HepG2 (cell line): ENCODE results near the gene BLCAP. TPM values are rescaled to one million over a fixed set of nuclear protein-coding genes. Genes with fewer than 3 reads are reported as not detected.

Source experiments
- ATAC-seq: fragments of 200-7000 bp; cut with Tn5 transposase; 3 replicates; pipeline ENCODE4 v1.9.1; 2020; ENCODE audit warnings: mild to moderate bottlenecking, moderate library complexity
- BruUV-seq: library from RNA; stranded (reverse); fragments of 400-500 nt; replicated peaks from 2 replicates; lab custom pipeline; 2021; lab: Mats Ljungman, UMichigan
- CTCF ChIA-PET: fragments of 300-600 bp; formaldehyde crosslinking; extraction: SDS; loops from one replicate; lab custom pipeline; 2021; ENCODE audit warnings: low total read pairs, inconsistent platforms, low intra/inter-chr PET ratio; lab: Yijun Ruan, JAX
- POLR2A ChIA-PET: fragments of 350-600 bp; sonication (Branson Sonifier 250); formaldehyde crosslinking; loops from one replicate; lab custom pipeline; 2020; ENCODE audit warnings: antibody characterized with exemption, inconsistent platforms; lab: Yijun Ruan, JAX
- DNase-seq: peaks from one replicate; pipeline ENCODE4 v3.0.0-alpha.2; 2015; ENCODE audit warnings: low spot score
- FAIRE-seq: peaks from 3 replicates; lab custom pipeline; 2011; peaks lifted over from hg19 to GRCh38; lab: Jason Lieb, UNC
- H2AFZ ChIP-seq: one replicate; pipeline ENCODE4 v1.6.1; 2011; ENCODE audit warnings: low read length, inconsistent platforms
- H3K27ac ChIP-seq: fragments of 300-600 bp; 3 replicates; pipeline ENCODE4 v1.8.0; 2011; ENCODE audit warnings: mixed run types, mild to moderate bottlenecking, mixed read lengths, low read length, inconsistent platforms; ENCODE audit not compliant: insufficient read depth; ENCODE audit errors: extremely low read length
- H3K27me3 ChIP-seq, 2 experiments: fragments of 200-600 bp in 1 of 2; 2 replicates in 1 of 2; 3 replicates in 1 of 2; pipeline versions ENCODE4 v1.6.0 to v1.8.0; 2011; ENCODE audit warnings: low read length in 2 of 2, mild to moderate bottlenecking in 2 of 2, moderate library complexity in 2 of 2, inconsistent platforms in 1 of 2; ENCODE audit not compliant: insufficient read depth in 2 of 2, control insufficient read depth in 1 of 2
- H3K36me3 ChIP-seq, 2 experiments: fragments of 200-600 bp in 1 of 2; replicated peaks in 1 of 2; 2 replicates in 1 of 2; 3 replicates in 1 of 2; pipeline versions ENCODE4 v1.5.1 to v1.8.0; 2011; ENCODE audit warnings: low read length in 2 of 2, inconsistent platforms in 1 of 2; ENCODE audit not compliant: insufficient read depth in 2 of 2, control insufficient read depth in 1 of 2
- H3K4me1 ChIP-seq: 2 replicates; pipeline ENCODE4 v1.5.1; 2012; ENCODE audit warnings: low read length, inconsistent platforms; ENCODE audit not compliant: insufficient read depth
- H3K4me2 ChIP-seq: 2 replicates; pipeline ENCODE4 v1.6.0; 2011; ENCODE audit warnings: low read depth, low read length, inconsistent platforms
- H3K4me3 ChIP-seq, 3 experiments: fragments of 200-600 bp in 1 of 3; sonication (generic), shearing (Covaris generic) in 1 of 3; replicated peaks in 1 of 3; 2 replicates each; pipeline ENCODE4 v1.5.1; 2011 to 2016; ENCODE audit warnings: low read length in 3 of 3, inconsistent platforms in 2 of 3, low read depth in 2 of 3, mild to moderate bottlenecking in 2 of 3, control low read depth in 1 of 3, mixed read lengths in 1 of 3; ENCODE audit not compliant: insufficient read depth in 1 of 3
- H3K79me2 ChIP-seq: one replicate; pipeline ENCODE4 v1.6.1; 2011; ENCODE audit warnings: low read length, inconsistent platforms; ENCODE audit not compliant: insufficient read depth
- H3K9ac ChIP-seq: 2 replicates; pipeline ENCODE4 v1.6.0; 2011; ENCODE audit warnings: mild to moderate bottlenecking, low read depth, low read length, inconsistent platforms; ENCODE audit not compliant: insufficient read depth
- H3K9me3 ChIP-seq: 2 replicates; pipeline ENCODE4 v1.5.1; 2012; ENCODE audit warnings: mild to moderate bottlenecking, low read length
- H4K20me1 ChIP-seq: 2 replicates; pipeline ENCODE4 v1.6.0; 2011; ENCODE audit warnings: inconsistent platforms, mild to moderate bottlenecking, low read length, moderate library complexity; ENCODE audit not compliant: insufficient read depth
- AKAP8 ChIP-seq: sonication (generic); formaldehyde crosslinking; IDR thresholded peaks from 2 replicates; pipeline ENCODE4 v1.5.1; 2020; ENCODE audit warnings: mild to moderate bottlenecking, missing genetic modification reagents
- DMAP1 ChIP-seq: IDR thresholded peaks from 2 replicates; pipeline ENCODE4 v1.6.1; 2016
- HNF4A ChIP-seq: sonication (generic); formaldehyde crosslinking; IDR thresholded peaks from 2 replicates; pipeline ENCODE4 v1.4.0; 2020; ENCODE audit warnings: missing genetic modification reagents
- JUND ChIP-seq: sonication (generic); formaldehyde crosslinking; IDR thresholded peaks from 2 replicates; pipeline ENCODE4 v1.8.0; 2022; ENCODE audit warnings: mild to moderate bottlenecking, missing genetic modification reagents
- KDM5B ChIP-seq: sonication (generic); formaldehyde crosslinking; IDR thresholded peaks from 2 replicates; pipeline ENCODE4 v1.4.0; 2020; ENCODE audit warnings: missing genetic modification reagents, mild to moderate bottlenecking, borderline replicate concordance
- MED1 ChIP-seq: sonication (generic); formaldehyde crosslinking; IDR thresholded peaks from 2 replicates; pipeline ENCODE4 v1.4.0; 2020; ENCODE audit warnings: missing genetic modification reagents
- RARG ChIP-seq: sonication (generic); formaldehyde crosslinking; IDR thresholded peaks from 2 replicates; pipeline ENCODE4 v1.4.0; 2020; ENCODE audit warnings: low read depth, mild to moderate bottlenecking, missing genetic modification reagents
- ZC3H13 ChIP-seq: sonication (generic); formaldehyde crosslinking; IDR thresholded peaks from 2 replicates; pipeline ENCODE4 v1.8.1; 2023; ENCODE audit warnings: mild to moderate bottlenecking, missing genetic modification reagents, moderate library complexity
- WGBS: methylation state at CpG from one replicate; pipeline ENCODE4 v1.1.6; 2017; ENCODE audit warnings: low lambda C conversion rate; 5-methylcytosine and 5-hydroxymethylcytosine counted together
- in situ Hi-C: cut with HindIII; loops from 2 replicates; pipeline ENCODE4 v1.10.0; 2017; ENCODE audit warnings: low pct_unique_long_range_greater_than_20kb; ENCODE audit not compliant: extremely low pct_ligation_motif_present
- intact Hi-C: fragments of 100-400 bp; cut with micrococcal nuclease; formaldehyde crosslinking; loops from one replicate; pipeline ENCODE4 v1.10.0; 2022; ENCODE audit not compliant: unreplicated experiment
- polyA plus RNA-seq, 8 experiments: library from polyadenylated mRNA; depleted of rRNA in 3 of 8; stranded (reverse) in 7 of 8; unstranded in 1 of 8; fragments of >200 nt; fragmentation: Illumina TruSeq in 4 of 8; extraction: Trizol in 4 of 8; gene quantifications; 2 replicates each; pipeline versions ENCODE4 v1.2.1 to v1.2.3, GENCODE V29; 2011 to 2016; ENCODE audit warnings: low read depth in 4 of 8, missing spikeins in 1 of 8, mixed read lengths in 1 of 8; ENCODE audit not compliant: insufficient read depth in 1 of 8
- total RNA-seq, 5 experiments: library from RNA; depleted of rRNA; stranded (reverse); fragments of >200 nt; fragmentation: Illumina TruSeq; extraction: Trizol; gene quantifications; 2 replicates each; pipeline ENCODE4 v1.2.3, GENCODE V29; 2016; ENCODE audit warnings: low read depth in 1 of 5
- TF ChIP-seq, protein P1 (sequence below): IDR thresholded peaks from 2 replicates; pipeline ENCODE4 v1.4.0; 2020; ENCODE audit warnings: mild to moderate bottlenecking, missing genetic modification reagents
- TF ChIP-seq, protein P2 (sequence below): sonication (generic); formaldehyde crosslinking; IDR thresholded peaks from 2 replicates; pipeline ENCODE4 v1.5.0; 2020; ENCODE audit warnings: mild to moderate bottlenecking, missing genetic modification reagents, borderline replicate concordance
- TF ChIP-seq, protein P3 (sequence below): IDR thresholded peaks from 2 replicates; pipeline ENCODE4 v1.6.1; 2016; ENCODE audit warnings: low read depth, borderline replicate concordance
- TF ChIP-seq, protein P4 (sequence below): sonication (generic); formaldehyde crosslinking; IDR thresholded peaks from 2 replicates; pipeline ENCODE4 v1.4.0; 2020; ENCODE audit warnings: mild to moderate bottlenecking, missing genetic modification reagents
- TF ChIP-seq, protein P5 (sequence below): sonication (generic); formaldehyde crosslinking; IDR thresholded peaks from 2 replicates; pipeline ENCODE4 v1.8.0; 2022; ENCODE audit warnings: missing genetic modification reagents, mild to moderate bottlenecking, moderate library complexity, borderline replicate concordance
- TF ChIP-seq, protein P6 (sequence below): sonication (generic); formaldehyde crosslinking; IDR thresholded peaks from 2 replicates; pipeline ENCODE4 v1.8.1; 2023; ENCODE audit warnings: mild to moderate bottlenecking, missing genetic modification reagents, borderline replicate concordance

The BLCAP gene
- total and polyA plus RNA-seq, 2 of the 13 experiments (the other 11 are each of a cell fraction or from before 2014, with no cell fraction given), result 52.4 to 86.8 TPM

DNA sequence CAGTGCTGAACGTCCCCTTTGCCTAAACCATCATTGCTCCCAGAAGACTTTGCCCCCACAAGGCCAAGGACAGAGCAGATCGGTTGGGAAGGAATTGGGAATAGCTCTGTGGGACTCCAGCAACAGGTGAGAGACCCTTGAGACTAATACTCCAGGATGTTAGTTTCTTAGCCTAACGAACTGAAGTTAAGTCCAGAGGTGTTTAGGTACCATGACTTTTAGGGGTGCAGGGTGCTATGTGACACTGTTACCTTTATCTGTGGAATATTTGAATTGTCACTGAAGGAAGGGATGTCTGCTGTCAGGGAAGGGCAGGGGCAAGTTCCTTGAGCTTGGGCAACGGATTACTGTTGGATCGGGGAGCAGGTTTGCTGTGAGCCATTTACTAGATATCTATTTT, 1.9 kb downstream of the BLCAP start:
- no TSS peak for BruUV-seq
- Histone ChIP-seq H3K9me3 (no peaks in the 10 kb centered on the region), H3K79me2 (peaks cover 64% of the 10 kb centered on the region), H3K4me3 (peak overlapping the region; percentile 82 to 100 (median 95)), H3K27me3 (no peaks in the 10 kb centered on the region; a peak in 1 of 5 replicates), H3K4me1 (peaks cover 54% of the 10 kb centered on the region), H3K4me2 (peak overlapping the region; percentile 91), H4K20me1 (peaks cover 30% of the 10 kb centered on the region), H3K36me3 (peaks cover 1 to 9% of the 10 kb centered on the region in 2 experiments; a peak in 3 of 5 replicates), H2AFZ (no peak overlapping the region), H3K9ac (peak overlapping the region; percentile 97; the same call in 1 of the 2 replicates), H3K27ac (no peak overlapping the region)
- intact Hi-C loops, result no loop called here
- DNase-seq (no peak), ATAC-seq (no peak), FAIRE-seq (peak; percentile 72)
- in situ Hi-C loops, result loop anchor here (5.0 kb wide), 3 partner anchors 119 to 329 kb away; no protein-coding TSS in a partner anchor
- WGBS, result 41% methylated on average over 5 of the region's 5 CpGs
- CTCF ChIA-PET, result no interaction called here
- POLR2A ChIA-PET, result interaction anchor here (1.2 to 4.7 kb wide), 3 partner anchors 19 to 237 kb away, joined by 4 to 44 read pairs (median 7); partner anchors contain the start of gene MANBAL
- TF ChIP-seq, protein P1, sequence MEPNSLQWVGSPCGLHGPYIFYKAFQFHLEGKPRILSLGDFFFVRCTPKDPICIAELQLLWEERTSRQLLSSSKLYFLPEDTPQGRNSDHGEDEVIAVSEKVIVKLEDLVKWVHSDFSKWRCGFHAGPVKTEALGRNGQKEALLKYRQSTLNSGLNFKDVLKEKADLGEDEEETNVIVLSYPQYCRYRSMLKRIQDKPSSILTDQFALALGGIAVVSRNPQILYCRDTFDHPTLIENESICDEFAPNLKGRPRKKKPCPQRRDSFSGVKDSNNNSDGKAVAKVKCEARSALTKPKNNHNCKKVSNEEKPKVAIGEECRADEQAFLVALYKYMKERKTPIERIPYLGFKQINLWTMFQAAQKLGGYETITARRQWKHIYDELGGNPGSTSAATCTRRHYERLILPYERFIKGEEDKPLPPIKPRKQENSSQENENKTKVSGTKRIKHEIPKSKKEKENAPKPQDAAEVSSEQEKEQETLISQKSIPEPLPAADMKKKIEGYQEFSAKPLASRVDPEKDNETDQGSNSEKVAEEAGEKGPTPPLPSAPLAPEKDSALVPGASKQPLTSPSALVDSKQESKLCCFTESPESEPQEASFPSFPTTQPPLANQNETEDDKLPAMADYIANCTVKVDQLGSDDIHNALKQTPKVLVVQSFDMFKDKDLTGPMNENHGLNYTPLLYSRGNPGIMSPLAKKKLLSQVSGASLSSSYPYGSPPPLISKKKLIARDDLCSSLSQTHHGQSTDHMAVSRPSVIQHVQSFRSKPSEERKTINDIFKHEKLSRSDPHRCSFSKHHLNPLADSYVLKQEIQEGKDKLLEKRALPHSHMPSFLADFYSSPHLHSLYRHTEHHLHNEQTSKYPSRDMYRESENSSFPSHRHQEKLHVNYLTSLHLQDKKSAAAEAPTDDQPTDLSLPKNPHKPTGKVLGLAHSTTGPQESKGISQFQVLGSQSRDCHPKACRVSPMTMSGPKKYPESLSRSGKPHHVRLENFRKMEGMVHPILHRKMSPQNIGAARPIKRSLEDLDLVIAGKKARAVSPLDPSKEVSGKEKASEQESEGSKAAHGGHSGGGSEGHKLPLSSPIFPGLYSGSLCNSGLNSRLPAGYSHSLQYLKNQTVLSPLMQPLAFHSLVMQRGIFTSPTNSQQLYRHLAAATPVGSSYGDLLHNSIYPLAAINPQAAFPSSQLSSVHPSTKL (CRISPR knock-in tag), result 0 out of 2 replicates have a peak, but pooled peaks have one; percentile 3
- TF ChIP-seq RARG (CRISPR knock-in tag) (no peak), ZC3H13 (CRISPR knock-in tag) (0 out of 2 replicates have a peak, but pooled peaks have one; percentile 60), AKAP8 (CRISPR knock-in tag) (peak; percentile 51; the same call in 1 of the 2 replicates), DMAP1 (CRISPR knock-in tag) (peak; percentile 34; the same call in 1 of the 2 replicates), MED1 (CRISPR knock-in tag) (no peak), JUND (CRISPR knock-in tag) (no peak), HNF4A (peak; percentile 43; the same call in 1 of the 2 replicates), KDM5B (CRISPR knock-in tag) (0 out of 2 replicates have a peak, but pooled peaks have one; percentile 29)
- TF ChIP-seq, protein P2, sequence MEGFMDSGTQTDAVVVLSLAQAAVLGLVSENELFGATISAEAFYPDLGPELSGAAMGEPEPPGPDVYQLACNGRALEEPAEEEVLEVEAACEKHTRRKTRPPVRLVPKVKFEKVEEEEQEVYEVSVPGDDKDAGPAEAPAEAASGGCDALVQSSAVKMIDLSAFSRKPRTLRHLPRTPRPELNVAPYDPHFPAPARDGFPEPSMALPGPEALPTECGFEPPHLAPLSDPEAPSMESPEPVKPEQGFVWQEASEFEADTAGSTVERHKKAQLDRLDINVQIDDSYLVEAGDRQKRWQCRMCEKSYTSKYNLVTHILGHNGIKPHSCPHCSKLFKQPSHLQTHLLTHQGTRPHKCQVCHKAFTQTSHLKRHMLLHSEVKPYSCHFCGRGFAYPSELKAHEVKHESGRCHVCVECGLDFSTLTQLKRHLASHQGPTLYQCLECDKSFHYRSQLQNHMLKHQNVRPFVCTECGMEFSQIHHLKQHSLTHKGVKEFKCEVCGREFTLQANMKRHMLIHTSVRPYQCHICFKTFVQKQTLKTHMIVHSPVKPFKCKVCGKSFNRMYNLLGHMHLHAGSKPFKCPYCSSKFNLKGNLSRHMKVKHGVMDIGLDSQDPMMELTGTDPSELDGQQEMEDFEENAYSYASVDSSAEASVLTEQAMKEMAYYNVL (CRISPR knock-in tag), result 0 out of 2 replicates have a peak, but pooled peaks have one; percentile 40
- TF ChIP-seq, protein P3, sequence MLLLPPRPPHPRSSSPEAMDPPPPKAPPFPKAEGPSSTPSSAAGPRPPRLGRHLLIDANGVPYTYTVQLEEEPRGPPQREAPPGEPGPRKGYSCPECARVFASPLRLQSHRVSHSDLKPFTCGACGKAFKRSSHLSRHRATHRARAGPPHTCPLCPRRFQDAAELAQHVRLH (CRISPR knock-in tag), result 0 out of 2 replicates have a peak, but pooled peaks have one; percentile 25
- TF ChIP-seq, protein P4, sequence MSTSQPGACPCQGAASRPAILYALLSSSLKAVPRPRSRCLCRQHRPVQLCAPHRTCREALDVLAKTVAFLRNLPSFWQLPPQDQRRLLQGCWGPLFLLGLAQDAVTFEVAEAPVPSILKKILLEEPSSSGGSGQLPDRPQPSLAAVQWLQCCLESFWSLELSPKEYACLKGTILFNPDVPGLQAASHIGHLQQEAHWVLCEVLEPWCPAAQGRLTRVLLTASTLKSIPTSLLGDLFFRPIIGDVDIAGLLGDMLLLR, result 0 out of 2 replicates have a peak, but pooled peaks have one; percentile 17
- TF ChIP-seq, protein P5, sequence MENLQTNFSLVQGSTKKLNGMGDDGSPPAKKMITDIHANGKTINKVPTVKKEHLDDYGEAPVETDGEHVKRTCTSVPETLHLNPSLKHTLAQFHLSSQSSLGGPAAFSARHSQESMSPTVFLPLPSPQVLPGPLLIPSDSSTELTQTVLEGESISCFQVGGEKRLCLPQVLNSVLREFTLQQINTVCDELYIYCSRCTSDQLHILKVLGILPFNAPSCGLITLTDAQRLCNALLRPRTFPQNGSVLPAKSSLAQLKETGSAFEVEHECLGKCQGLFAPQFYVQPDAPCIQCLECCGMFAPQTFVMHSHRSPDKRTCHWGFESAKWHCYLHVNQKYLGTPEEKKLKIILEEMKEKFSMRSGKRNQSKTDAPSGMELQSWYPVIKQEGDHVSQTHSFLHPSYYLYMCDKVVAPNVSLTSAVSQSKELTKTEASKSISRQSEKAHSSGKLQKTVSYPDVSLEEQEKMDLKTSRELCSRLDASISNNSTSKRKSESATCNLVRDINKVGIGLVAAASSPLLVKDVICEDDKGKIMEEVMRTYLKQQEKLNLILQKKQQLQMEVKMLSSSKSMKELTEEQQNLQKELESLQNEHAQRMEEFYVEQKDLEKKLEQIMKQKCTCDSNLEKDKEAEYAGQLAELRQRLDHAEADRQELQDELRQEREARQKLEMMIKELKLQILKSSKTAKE (CRISPR knock-in tag), result peak; percentile 32; the same call in 1 of the 2 replicates
- TF ChIP-seq, protein P6, sequence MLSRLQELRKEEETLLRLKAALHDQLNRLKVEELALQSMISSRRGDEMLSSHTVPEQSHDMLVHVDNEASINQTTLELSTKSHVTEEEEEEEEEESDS (CRISPR knock-in tag), result 0 out of 2 replicates have a peak, but pooled peaks have one; percentile 6
